ENCODE data around the gene AFG3L2.

GRCh38 chr18:12397254-12397653 lies 20.2 kb upstream of the AFG3L2 start:
- TF ChIP-seq CTCF (IDR thresholded peaks at IDR 0.05 in 2 of 3, conservative IDR thresholded peaks at IDR 0.05 in 1 of 3; ENCODE audit: borderline replicate concordance in 1 of 3, insufficient read depth in 1 of 3, low read depth in 2 of 3, low read length in 2 of 3) (no peak), POLR2A (IDR thresholded peaks at IDR 0.05; ENCODE audit: borderline replicate concordance, extremely low read depth, insufficient read depth, insufficient read length) (no peak), POLR2AphosphoS5 (IDR thresholded peaks at IDR 0.05; ENCODE audit: low read depth, low read length) (no peak), ZFX (IDR thresholded peaks at IDR 0.05) (no peak), EZH2phosphoT487 (IDR thresholded peaks at IDR 0.05; ENCODE audit: borderline replicate concordance) (no peak), MAX (IDR thresholded peaks at IDR 0.05) (no peak), JUND (IDR thresholded peaks at IDR 0.05) (no peak), ZNF274 (IDR thresholded peaks at IDR 0.05; ENCODE audit: low read depth, low read length) (no peak)

Data from HCT116 (cell line).